HG02943 (cell line): ENCODE measurements around the gene NNAT.

Experiments used
- ATAC-seq: cut with Tn5 transposase; IDR thresholded peaks from one replicate; pipeline ENCODE4 v1.9.1; 2021; ENCODE audit warnings: mild to moderate bottlenecking, low read depth, moderate library complexity; ENCODE audit not compliant: unreplicated experiment

The NNAT gene

GRCh38 chr20:37501940-37502339 lies 19.1 kb upstream of the NNAT start:
- ATAC-seq = no peak

GRCh38 chr20:37502654-37503053 lies 18.4 kb upstream of the NNAT start:
- no peak for ATAC-seq

DNA sequence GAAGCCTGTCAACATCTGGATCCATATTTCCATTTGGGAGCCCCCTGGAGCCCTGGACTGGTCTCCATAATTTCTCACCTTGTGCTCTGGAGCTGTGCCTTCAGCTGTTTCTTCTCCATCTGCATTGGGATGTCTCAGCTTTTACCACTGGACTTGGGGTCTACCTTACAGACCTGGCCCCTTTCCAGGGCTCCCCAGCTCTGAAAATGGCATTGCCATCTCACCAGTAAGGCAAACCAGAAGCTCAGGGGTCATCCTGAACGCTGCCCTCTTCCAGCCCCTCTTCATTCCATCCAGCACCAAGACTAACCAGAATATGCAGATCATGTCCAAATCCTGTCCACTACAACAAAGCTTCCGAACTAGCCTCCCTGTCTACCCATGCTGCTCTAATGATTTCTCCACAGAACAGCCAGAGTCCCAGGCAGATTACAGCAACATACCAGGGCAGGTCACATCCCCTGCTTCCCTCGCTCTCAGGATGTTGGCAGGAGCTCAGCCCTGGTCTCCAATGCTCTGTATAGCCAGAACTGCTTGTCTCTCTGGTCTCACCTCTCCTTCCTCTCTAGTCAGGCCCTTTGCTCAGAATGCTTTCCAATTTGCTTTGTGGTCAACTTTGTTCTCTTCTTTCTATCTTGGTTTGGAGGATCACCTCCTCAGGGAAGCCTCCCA lies 17.7 kb upstream of the NNAT start:
- no peak for ATAC-seq

GRCh38 chr20:37504404-37505096 lies 16.5 kb upstream of the NNAT start:
- no peak for ATAC-seq

DNA sequence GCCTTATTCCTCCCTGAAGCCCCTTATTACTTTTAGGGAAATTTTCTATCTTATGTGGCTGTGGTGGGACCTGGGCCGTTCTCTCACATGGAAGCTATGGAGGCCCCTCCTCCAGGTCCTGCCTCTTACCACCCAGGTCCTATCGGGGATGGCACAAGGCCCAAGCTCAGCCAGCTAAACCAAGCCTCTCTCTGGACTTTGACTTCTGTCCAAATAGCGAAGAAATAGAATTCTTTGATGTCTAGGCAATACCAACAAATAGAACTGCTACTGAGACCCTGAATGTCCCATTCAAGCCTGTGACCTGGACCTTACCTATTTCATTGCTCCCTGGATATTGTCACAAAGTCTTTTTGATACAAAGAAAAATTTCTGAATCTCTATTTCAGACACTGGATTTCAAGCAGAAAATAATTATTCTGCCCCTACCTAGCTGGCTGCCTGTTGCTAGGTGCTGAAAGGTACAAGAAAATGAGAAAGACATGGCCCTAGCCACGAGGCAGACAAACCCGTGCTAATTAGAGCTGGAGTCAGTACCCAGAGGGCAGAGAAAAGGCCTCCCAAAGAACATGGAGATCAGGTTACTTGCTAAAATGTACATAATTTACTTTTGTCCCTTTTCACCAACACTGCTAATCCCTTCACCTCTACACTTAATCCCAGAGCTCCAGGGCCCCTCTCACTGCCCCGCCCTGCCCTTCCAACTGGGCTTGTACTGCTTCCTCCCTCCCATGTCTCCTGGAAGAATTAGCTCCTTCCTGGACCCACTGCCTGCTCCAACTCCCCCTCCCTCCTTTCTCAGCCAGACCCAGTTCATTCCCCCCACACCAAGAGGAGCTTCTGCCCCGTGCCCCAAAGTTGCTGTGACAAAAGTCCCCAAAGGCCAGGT lies 15.5 kb upstream of the NNAT start:
- no peak for ATAC-seq

DNA sequence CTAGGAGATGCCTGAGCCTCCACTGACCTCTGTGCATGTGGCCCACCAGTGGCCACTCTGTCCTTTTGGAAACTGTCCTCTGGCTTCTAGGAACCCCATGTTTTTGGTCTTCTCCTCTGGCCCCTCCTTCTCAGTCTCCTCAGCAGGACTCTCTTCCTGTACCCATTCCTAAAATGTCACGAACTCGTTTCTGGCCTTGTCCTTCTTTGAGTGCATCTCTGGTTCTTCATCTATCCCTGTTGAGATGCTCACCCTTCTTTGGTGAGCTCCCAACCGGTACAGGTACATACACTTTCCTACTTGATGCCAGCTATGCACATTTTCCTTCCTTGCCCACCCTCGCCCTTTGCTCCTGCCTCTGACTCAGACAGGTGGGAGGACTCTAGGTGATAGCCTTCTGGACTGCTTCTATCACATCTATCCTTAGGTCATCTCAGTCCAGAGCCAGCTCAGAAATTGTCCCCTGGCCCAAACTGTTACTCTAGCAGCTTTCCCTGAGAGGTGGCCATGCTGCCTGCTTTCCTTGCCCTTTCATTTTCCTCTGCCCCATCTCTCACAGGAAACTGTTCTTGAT lies 14.8 kb upstream of the NNAT start:
- no peak for ATAC-seq

DNA sequence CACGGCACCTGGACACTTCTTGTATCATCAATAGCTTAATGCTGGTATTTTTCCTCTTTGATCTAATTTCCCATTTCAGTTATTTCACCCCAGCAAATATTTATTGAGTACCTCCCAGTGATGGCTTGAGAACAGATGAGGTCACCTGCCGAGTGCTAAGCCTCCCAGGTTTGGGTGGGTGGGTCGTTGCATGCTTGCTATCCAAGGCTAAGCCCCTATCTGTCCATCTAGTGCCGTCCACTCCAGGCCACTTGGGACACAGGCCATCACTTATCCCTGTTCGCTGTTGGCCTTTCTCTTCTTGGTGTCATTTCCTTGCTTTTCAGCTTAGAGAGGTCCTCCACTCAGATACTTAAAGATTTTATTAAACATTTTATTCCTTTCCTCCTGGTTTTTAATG lies 10.8 kb upstream of the NNAT start:
- no peak for ATAC-seq

- ATAC-seq = no peak
These were observed 9.3 kb upstream of the NNAT start for GRCh38 chr20:37511610-37512275.

DNA sequence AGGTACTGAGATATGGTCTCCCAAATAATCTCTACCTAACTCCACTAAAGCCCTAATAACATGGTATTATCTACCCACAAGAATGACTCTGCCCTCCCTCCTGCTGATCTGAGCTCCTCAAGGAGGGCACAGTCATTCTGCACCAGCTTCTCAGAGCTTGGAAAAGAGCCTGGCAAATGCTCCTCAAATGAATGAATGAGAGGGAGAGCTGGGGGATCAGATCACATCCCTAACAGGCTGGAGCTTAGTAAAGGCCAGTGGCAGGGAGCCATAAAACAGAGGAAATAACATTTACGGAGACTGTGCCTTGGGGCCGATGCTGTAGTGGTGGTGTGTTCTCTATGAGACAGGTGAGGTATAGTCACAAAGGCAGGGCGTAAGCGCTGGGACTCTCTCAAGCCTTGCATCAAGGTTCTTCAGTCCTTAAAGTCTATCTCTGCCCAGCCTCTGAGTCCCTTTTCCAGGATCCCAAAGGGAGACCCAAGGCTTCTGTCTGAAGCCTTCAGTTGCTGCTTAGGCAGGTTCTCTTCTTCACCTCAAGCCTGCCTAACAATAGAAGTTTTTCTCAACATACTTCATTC lies 7.2 kb upstream of the NNAT start:
- ATAC-seq = no peak

GRCh38 chr20:37515876-37516275 lies 5.2 kb upstream of the NNAT start:
- no peak for ATAC-seq

DNA sequence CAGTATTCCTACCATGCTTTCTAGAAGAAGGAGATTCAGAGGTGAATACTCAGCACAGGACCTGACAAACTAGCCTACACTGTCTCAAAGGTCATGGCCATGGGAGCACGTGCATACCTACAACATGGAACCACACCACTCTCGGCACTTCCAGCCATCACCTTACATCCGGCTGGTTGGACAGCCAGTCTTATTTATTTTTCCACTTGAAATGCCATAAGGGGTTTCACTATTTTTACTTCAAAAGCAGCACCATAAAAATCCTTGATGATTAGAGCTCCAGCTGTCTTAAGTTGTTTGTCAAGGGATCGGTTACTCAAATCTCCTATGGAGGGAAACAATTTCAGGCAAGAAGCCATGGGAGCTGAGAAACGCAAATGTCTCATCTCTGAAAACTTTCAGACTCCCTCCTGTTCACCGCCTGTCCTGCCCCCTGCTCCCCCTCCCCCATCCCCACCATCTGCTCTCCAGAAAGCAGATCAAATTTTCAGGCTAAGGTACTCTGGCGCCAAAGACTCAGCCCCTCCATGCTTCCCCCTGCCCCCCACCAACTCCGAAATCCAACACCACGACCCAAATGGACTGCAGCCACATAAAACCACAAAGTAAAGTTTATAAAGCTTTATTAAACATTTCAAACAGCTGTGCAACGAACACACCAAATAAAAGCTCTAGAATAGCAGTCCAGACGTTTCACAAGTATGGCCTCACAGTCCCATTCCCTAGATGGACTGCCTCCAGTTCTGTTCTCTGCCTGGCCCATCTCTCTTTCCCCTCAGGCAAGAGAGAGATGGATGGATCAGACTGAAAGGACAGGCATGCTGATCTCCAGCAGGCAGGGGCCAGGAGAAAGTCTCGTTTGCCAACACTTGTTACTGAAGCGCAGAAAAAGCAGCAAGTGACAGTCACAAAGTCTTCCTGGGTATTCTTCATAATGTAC lies 4.0 kb upstream of the NNAT start:
- no peak for ATAC-seq

- ATAC-seq = no peak
These were observed 3.0 kb upstream of the NNAT start for GRCh38 chr20:37518059-37518458.

DNA sequence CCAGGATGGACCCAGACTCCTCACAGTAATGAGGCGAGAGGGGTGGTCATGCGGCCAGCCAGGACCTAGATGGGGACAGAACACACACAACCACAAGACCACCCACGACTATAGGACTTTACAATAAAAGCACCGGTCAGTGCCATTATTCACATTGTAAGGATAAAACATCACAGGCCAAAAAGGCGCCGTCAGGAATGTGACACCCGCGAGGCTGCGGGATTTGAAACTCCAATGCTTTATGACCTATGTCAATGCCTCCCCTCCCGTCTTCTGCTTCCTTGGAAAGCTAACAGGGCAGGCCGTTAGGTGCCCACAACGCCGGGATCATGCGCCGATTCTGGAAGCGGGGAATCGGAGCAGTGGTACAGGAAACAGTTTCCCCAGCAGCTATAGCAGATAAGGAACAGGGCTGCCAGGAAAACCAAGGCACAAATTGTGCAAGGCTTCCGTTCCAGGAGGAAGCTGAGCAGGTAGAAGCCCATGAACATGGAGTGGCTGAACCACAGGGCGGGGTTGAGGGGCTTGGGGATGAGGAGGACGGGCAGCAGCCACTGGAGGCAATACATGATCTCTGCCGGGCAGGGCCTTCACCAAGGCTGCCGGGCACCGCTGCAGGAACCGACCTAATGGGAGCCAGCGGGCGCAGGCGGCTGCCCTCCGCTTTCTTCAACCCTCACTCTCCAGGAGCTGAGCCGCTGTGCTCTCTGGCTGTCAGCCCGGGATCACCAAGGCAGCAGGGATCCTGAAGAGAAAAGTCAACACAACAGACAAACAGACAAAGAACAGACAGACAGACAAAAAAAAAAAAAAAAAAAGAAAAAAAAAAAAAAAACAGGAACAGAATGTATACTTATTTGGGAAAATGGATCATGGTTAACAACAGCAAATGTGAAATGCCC lies 2.2 kb upstream of the NNAT start:
- ATAC-seq = no peak

DNA sequence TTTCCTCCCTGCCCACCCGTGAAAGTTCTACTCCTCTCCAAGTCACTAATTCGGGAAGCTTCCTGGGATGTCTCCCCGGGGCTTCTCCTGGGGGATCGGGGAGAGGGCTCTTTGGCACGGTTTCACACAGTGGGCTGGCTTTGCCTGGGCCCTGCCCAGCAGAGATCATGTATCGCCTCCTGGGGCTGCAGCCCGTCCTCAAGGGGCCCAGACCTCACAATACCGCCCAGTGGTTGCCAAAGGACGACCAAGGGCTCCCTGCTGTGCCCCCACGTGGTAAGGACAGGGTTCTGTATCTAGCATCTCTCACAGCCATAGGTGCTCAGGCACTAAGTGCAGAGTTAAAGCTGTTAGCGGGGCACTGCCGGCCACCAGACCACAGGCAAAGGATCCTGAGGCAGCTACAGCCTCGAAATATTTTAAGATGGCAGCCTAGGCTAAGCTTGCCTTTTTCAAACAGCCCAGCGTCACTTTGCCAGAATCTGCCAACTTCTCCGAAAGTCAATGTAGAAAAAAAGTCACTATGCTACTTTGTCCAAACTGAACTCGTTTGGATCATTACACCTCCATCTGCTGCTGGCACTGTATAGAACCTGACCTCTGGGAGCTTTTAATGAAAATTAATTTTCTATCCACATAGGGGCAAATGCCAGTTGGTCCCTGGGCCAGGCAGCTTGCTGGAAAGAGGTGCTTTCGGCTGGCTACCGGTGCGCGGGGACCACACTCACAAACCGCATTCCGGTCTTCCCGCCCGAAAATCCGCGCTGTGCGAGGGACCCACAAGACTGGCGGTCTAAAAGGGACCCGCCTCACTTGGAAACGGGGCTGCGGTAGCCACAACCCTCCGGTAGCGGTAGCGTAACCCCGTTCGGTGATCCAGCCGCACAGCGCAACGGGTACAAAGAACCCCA lies 1.3 kb upstream of the NNAT start:
- ATAC-seq = no peak

- no peak for ATAC-seq
These were observed 563 bp upstream of the NNAT start for GRCh38 chr20:37520419-37520955.

DNA sequence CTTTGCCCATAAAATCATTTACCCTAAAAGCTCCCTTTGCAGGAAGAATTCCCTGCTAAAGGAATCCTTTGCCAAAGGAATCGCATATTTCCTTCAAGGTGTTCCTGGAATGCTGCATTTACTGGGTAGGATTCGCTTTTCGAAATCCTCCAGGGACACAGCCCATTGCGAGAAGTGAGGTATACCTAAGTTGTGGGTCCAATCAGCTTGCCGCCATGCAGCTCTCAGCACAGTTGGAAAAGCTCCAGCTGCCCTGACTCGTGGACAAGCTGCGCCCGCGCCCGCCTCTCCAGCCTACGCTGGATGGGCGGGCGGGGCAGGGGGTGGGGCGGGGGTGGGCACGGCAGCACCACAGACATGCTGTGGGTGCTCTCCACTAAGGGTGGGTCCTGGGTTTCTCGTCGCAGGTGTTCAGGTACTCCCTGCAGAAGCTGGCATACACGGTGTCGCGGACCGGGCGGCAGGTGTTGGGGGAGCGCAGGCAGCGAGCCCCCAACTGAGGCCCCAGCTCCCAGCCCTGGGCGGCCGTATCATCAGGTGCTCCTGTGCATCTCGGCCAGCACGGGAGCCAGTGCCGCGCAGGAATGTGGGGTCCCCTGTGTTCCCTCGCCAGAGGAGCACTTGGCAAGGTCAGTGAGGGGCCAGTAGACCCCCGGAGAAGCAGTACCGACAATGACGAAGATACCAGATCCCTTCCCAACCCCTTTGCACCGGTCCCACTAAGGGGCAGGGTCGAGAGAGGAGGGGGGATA lies 1.4 kb downstream of the NNAT start:
- ATAC-seq = no peak
